GM19455 (cell line): ENCODE data around the gene PPP1R8.
"Not testable (repeated sequence)": the region's sequence is repeated elsewhere in the genome, so short reads cannot be mapped to it uniquely, and the experiment has no call there.

Experiments used
- ATAC-seq: cut with Tn5 transposase; IDR thresholded peaks from one replicate; pipeline ENCODE4 v1.9.1; 2021; ENCODE audit not compliant: unreplicated experiment

PPP1R8 gene

DNA sequence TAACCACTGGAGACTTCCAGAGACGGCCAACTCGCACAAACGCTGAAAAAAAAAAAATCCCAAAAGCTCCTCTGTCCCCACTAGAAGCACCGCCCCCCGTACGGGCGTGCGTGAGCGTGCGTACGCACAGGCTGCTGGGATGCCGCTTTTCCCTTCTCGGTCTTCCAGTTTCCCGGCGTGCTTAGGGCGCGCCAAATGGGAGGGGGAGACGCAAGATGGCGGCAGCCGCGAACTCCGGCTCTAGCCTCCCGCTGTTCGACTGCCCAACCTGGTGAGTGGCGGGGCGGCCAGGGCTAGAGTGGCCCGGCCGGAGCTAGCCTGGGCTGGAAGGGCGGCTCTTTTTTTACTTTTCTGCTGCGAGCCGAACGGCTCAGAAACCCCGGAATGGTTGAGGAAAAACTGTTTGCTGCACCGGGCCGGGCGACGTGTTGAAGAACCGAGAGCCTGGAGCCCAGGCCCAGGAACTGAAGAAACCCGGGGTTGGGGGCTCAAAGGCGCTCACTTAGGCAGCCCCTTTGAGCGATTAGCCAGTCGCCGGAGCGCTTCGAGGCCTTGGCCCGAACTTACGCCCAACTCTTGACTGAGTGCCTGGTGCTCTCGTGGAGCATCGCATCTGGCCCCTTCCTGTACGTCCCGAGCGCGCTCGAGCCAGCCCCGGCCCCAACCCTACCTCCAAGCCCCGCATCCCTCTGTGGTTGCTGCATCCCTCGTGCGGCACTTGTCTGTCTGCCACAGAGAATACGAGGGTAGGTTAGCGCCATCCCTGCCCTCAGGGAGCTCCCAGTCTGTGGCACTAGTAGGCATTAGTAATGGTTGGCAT lies at the start of gene PPP1R8:
TSS of gene PPP1R8 (plus strand) at position 162 of the 820 bp plus-strand sequence. CDS start at position 216, 54 bp downstream.
- ATAC-seq: peak; percentile 81

DNA sequence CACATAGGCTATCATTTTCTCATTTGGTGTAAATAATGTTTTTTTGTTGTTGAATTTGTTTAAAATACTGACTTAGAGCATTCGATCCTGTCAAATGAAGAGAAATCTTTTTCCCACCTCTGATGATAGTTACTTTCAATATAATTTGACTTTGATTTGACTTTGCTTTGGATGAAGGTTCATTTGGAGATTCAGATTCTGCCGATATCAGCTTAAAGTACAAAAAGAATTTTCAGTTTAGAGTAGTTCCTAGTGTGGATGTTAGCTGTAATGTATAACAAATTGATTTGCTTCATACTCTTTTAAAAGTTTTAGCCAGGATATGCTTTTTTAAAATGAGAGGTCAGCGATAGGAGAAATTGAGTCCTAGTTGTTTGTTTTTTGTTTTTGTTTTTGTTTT lies 47.6 kb upstream of the PPP1R8 start:
- no peak for ATAC-seq

DNA sequence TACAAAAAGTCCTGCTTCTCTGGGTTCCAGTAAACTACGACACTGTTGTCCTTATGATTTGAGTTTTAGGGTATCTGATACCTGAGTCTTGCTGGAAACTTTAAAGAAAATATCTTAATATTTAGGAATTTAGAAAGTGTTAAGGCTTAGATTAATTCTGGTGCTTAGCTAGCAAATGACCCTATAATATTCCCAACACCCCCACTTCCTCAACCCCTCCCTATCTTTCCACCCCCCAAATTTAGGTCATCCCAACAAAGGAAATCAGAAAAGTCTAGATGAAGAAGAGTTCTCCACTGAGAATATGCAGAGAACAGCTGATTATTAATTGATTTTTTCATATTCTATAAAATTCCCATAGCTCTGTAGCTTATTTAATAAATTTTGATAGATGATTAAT lies 45.9 kb upstream of the PPP1R8 start:
- no peak for ATAC-seq

DNA sequence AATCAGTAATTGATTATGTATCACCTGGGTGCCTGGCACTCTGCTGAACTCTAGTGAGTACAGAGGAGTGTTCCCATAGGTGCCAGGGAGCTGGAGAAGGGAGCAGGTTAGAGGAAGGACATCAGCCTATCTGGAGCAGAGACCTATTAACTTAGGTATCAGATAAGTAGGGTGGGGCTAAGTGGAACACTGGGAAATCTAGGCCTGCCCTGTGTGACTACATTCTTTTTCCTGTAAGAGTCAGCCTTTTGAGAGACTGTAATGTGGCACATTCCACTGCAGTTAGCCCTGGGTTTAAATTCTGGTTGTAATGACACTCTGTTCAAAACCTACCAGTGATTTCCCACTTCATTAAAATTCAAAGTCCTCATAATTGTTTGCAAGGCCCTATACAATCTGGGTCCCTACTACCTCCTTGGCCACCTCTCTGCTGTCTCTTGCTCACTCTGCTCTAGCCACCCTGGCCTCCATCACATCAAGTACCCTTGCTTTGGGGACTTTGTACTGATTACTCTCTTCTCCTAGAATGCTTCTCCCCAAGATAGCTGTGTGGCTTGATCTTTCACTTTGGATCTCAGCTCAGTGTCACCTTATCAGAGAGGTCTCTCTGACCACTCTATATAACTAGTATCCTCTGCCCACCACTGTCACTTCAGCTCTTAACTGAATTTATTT lies 44.7 kb upstream of the PPP1R8 start:
- no peak for ATAC-seq

DNA sequence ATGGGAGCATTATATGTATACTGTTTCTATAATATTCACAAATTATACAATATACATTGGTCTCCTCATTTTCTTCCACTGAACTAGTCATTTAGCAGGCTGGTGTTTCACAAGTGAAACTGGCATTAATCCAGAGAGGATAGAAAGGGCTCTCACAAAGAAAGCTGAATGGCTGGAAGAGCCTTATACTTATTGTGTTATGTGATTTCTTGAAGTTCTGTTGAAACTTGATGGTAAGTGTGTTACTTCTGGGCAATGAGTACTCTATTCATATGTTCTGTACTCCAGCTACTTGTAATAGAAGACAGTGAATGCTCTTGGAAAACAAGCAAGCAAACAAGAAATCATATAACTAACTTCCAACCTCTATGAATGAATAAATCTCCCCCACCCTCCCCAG lies 42.7 kb upstream of the PPP1R8 start:
- ATAC-seq: no peak

DNA sequence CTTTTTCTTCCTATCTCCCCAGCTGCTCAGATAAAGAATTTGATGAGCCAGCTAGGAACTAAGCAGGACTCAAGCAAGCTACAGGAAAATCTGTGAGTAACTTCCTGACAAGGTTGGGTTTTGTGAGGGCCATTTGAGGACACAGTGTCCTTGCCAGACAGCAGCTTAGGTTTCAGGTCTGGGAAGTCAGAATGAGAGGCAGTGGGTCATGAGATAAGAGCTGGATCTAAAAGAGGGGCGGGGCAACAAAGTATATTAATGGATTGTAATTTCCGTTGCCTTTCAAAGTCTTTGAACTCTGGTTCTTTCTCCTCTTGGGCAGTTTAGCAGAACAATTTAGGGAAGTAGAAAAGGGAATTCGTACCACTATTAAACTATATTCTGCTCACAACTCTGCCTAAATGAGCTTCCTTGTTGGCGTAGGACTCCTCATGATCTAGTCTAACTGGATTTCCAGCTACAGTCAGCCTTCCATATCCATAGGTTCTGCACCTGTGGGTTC lies 41.0 kb upstream of the PPP1R8 start:
- no peak for ATAC-seq

DNA sequence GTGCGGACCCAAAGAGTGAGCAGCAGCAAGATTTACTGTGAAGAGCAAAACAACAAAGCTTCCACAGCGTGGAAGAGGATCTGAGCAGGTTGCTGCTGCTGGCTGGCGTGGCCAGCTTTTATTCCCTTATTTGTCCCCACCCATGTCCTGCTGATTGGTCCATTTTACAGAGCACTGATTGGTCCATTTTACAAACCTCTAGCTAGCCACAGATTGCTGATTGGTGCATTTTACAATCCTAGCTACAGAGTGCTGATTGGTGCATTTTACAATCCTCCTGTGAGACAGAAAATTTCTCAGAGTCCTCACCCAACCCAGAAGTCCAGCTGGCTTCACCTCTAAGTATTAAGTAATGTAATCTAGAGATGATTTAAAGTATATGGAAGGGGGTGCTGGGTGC lies 40.3 kb upstream of the PPP1R8 start:
- not testable (repeated sequence) for ATAC-seq

DNA sequence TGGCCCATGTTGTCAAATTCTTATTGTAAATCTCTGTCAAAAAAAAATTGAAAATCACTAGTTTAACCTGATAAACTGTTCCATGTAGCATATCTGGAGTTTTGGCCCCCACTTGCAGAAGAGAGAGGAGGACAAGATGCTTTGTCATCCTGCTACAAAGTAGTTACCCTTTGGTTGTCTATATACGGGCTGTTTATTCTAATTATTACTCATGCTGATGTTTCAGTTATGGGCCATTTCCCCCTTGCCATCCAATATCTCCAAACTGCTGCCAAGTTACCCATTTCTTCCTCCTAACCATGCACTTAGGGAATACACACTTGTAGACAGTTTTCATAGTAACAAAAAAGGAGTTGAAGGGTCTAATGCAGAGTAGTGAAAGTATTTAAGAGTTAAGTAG lies 35.0 kb upstream of the PPP1R8 start:
- ATAC-seq: no peak

DNA sequence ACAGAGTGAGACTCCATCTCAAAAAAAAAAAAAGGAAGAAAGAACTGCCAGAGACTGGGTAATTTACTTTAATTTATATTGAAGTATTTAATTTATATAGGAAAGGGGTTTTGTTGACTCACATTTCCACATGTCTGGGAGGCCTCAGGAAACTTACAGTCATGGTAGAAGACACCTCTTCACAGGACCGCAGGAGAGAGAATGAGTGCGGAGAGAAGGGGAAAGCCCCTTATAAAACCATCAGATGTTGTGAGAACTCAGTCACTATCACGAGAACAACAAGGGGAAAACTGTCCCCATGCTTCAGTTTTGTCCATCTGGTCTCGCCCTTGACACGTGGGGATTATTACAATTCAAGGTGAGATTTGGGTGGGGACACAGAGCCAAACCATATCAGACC lies 25.8 kb upstream of the PPP1R8 start:
- ATAC-seq: no peak

DNA sequence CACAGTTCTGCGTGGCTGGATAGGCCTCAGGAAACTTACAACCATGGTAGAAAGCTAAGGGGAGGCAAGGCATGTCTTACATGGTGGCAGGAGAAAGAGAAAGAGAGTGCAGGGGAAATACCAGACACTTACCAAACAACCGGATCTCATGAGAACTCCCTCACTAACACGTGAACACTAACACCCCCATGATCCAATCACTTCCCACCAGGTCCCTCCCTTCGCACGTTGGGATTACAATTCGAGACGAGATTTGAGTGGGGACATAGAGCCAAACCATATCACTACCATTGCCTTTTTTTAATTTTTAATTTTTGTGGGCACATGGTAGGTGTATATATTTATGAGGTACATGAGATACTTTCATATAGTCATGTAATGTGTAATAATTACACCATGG lies 23.8 kb upstream of the PPP1R8 start:
- ATAC-seq: no peak

DNA sequence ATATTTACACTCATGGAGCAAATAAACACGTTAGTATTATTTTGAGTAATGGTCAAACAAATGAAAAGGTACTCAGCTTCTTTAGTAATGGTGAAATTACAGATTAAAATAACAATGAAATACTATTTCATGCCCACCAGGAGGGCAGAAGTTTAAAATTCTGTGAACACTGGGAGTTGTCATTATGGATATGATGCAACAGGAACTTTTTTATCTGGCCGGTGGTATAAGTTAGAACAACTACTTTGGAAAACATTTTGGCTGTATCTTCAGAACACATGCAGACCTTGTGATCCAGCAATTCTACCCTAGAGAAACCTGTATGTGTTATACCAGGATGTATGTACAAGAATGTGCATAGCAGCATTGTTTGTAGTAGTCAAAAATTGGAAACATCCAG lies 23.2 kb upstream of the PPP1R8 start:
- no peak for ATAC-seq

DNA sequence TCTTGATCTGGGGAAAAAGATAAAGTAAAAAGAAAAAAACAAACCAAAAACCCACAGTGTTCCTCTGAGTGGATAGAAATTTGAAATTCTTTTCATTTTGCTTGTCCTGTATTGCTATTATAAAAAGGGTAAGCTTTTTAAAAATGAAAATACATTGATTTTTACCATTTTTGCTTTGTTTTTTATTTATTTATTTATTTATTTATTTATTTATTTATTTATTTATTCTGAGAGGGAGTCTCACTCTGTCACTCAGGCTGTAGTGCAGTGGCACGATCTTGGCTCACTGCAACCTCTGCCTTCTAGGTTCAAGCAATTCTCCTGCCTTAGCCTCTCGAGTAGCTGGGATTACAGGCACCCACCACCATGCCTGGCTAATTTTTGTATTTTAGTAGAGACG lies 22.5 kb upstream of the PPP1R8 start:
- not testable (repeated sequence) for ATAC-seq

DNA sequence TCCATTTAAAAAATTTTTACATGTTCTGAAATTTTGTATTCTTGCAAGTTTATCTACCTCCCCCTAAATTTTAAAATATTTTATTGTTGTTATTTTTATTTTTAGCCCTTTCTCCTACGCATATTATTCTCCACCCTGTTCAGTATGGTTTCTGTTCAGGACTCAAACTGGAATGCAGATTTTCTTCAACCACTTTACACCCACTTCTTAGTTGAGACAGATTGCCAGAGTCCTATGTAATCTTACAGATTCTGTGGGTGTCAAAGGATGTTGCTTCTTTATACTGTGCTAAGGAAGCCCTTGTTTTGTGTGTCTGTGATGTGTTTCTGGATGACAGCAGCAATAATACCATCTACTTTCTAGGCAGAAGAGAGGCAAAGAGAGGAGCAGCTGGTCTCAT lies 20.7 kb upstream of the PPP1R8 start:
- no peak for ATAC-seq

DNA sequence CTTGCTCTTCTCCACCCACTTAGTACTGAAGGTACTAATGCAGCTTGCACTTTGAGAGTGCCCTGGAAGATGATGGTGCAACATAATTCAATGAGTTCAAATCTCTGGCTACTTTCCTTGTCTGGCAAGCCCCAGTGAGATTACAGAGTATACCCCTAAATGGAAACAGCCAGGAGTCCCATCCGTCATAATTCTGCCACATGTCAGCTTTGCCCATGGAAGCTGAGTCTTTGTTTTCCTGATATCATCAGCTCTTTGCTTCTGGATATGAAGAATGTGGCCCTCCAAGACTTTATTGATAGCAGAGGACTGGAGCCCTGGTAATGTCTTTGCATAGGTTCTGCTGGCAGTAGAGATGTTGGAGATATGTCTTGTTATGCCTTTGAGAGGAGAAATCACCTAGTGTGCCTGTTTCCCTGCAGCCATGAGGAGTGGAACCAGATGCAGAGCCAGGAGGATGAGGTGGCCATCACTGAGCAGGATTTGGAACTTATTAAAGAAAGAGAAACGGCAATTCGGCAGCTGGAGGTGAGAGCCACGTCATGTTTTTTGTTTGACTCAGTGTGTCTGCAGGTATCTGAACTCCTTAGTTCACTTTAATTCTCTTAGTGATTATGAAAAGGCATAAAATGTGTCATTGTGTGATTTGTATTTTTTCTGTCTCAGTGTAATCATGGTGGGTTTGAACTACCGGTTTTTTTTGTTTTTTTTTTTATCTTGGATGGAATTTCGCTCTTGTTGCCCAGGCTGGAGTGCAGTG lies 18.7 kb upstream of the PPP1R8 start:
- no peak for ATAC-seq

DNA sequence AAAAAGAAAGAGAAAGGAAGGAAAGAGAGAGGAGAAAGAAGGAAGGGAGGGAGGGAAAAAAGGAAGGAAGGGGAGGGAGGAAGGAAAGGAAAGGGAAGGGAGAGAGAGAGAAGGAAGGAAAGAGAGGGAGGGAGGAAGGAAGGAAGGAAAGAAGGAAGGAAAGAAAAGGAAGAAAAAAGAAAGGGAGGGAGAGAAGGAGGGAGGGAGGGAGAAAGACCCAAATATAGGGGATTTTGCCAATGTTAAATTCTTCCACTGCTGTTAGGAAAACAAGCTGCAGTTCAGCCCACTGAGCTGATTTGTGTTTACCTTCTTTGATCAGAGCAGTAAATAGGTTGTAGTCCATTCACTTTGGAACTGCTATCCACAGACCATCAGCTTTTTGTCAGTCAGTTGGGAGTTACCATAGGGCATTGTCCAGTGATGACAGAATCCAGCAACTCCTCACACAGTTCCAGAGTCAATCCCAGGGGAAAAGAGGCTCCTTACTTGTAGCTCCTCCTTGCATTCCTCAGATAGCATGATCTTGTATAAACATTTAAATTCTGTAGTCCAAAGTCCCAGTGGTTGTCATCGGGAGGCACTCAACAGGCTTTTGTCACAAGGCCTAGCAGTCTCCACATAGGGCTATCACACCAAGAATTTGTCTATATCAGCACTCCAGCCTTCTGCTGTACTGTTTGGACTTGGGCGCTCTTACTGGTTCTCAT lies 13.5 kb upstream of the PPP1R8 start:
- no peak for ATAC-seq

DNA sequence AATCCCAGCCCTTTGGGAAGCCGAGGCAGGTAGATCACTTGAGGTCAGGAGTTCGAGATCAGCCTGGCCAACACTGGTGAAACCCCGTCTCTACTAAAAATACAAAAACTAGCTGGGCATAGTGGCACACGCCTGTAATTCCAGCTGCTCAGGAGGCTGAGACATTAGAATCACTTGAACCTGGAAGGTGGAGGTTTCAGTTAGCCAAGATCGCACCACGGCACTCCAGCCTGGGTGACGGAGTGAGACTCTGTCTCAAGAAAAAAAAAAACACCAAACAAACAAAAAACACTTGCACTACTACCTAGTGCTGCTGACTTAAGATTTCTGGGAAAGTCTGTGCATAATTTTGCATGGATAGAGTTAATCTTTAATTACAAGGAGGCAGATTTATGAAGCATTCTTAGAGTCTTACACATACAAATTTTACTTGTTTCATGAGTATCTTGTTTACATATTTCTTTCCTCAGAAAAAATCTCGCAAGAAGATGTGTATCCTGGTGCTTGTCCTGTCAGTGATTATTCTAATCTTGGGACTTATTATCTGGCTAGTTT lies 8.7 kb upstream of the PPP1R8 start:
- no peak for ATAC-seq

DNA sequence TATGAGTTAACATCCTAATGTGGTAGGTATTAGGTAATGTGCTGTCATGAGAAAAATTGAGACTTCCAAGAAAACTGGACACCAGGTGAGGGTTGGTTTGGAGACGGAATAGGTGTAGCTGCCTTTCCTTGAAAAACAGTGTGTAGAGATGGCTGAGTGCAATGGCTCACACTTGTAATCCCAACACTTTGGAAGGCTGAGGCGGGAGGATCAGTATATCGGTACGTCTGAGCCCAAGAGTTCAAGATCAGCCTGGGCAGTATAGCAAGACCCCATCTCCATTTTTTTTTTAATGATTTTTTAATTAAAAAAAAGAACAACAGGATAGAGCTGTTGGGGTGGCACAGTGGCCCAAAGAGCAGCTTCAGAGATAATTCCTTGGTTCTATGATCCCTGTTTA lies 6.8 kb upstream of the PPP1R8 start:
- no peak for ATAC-seq

DNA sequence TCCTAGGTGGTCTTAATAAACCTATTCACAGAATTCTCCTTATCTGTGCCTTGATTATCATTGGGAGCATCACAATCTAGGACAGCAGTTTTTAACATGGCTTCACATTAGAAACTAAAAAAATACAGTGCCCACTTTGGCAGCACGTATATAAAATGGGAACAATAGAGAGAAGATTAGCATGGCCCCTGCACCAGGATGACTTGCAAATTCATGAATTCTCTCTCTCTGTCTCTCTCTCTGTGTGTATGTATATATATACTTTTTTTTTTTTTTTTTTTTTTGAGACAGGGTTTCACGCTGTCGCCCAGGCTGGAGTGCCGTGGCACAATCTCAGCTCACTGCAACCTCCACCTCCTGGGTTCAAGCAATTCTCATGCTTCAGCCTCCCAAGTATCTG lies 6.2 kb upstream of the PPP1R8 start:
- ATAC-seq: no peak

DNA sequence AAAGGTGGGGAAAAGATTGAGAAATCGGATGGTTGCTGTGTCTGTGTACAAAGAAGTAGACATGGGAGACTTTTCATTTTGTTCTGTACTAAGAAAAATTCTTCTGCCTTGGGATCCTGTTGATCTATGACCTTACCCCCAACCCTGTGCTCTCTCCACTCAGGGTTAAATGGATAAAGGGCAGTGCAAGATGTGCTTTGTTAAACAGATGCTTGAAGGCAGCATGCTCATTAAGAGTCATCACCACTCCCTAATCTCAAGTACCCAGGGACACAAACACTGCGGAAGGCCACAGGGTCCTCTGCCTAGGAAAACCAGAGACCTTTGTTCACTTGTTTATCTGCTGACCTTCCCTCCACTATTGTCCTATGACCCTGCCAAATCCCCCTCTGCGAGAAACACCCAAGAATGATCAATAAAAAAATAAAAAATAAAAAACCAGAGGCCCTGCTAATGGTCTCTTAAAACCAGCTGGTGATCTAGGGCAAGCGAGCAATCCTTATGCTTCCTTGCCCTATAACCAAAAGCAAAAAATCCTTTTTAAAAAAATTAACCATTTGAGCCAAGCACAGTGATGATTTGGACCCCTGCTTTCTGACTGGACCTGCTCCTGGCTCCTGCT lies 1.1 kb upstream of the PPP1R8 start:
- not testable (repeated sequence) for ATAC-seq
